Stimulated activated CD4-positive, alpha-beta T cell treated with anti-CD3 and anti-CD28 coated beads, Interleukin-12 subunit alpha, Interleukin-12 subunit beta, amount 100 ng/mL, for 24 hours (primary cell): ENCODE results near the gene SPRING1.
"Not testable (repeated sequence)": the region's sequence is repeated elsewhere in the genome, so short reads cannot be mapped to it uniquely, and the experiment has no call there.

Source experiments
- DNase-seq, 2 experiments: peaks; one replicate each; pipeline ENCODE4 v3.0.0-alpha.2; 2020; ENCODE audit warnings: low read depth in 2 of 2

The SPRING1 gene

DNA sequence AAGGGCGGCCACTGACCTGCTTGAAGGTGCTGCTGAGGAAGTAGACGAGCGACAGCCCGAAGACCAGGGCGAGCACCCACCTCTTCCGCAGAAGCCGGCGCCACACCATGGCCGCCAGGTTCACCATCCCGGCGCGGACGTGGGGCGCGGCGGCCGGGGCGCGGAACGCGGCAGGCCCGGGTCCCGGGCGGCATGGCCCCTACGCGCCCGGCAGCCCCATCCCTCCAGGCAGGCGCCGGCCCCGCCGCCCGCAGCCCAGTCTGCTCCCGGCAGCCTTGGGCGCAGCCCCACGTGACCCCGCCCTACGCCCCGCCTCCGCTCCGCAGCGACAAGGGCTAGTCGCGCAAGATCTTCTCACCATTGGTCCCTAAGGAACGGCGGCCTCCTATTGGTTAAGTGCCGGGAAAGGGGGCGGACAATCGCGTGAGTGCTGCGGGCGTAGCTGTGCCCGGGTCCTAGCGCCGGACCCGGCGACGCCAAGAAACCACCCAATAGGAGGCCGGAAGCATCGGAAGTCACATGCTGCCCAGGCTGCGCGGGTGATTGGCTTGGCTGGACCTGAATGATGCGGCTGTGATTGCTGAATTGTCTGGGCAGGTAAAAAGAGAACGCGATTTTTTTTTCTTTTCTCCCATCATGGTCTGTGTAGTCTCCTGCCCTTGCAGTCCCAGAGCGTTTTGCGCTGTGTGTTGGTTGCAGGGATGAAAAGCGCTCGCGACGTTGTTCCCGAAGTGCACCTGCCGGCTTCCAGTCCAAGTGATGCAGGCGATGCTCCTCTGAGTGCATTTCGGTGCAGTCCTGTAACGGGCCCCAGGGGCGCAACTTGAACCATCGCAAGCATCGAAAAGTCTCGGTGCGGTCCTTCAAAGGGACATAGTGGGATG, at the start of gene SPRING1, which contains the start of gene RNFT2:
TSS of gene SPRING1 (minus strand) at position 296 of the 884 bp plus-strand sequence. CDS start at position 127, 169 bp downstream.
TSS of gene RNFT2 (plus strand) at position 542 of the 884 bp plus-strand sequence. CDS start 2,183 bp downstream, outside the sequence.
- DNase-seq: peak; percentile 96 to 99

- DNase-seq: no peak
Measured at GRCh38 chr12:116784238-116784612, 46.4 kb upstream of the SPRING1 start.

- no peak for DNase-seq
Measured at GRCh38 chr12:116783525-116784237, 45.8 kb upstream of the SPRING1 start.

GRCh38 chr12:116780942-116781341, 43.1 kb upstream of the SPRING1 start:
- no peak for DNase-seq

- DNase-seq: no peak
Measured at GRCh38 chr12:116779597-116779996, 41.7 kb upstream of the SPRING1 start.

GRCh38 chr12:116777245-116777644, 39.4 kb upstream of the SPRING1 start:
- DNase-seq: no peak

DNA sequence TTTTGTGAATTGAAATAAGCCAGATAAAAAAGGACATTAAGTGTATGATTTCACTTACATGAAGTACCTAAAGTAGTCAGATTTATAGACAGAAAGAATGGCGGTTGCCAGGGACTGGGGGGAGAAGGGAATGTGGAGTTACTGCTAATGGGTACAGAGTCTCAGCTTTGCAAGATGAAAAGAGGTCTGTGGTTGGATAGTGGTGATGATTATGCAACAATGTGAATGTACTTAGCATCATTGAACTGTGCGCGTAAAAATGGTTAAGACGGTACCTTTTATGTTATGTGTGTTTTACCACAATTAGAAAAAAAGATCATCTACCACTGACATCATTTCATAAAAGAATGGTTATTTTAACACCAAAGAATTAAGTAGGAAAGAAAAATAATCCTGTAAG, 36.2 kb upstream of the SPRING1 start:
- DNase-seq: no peak

DNA sequence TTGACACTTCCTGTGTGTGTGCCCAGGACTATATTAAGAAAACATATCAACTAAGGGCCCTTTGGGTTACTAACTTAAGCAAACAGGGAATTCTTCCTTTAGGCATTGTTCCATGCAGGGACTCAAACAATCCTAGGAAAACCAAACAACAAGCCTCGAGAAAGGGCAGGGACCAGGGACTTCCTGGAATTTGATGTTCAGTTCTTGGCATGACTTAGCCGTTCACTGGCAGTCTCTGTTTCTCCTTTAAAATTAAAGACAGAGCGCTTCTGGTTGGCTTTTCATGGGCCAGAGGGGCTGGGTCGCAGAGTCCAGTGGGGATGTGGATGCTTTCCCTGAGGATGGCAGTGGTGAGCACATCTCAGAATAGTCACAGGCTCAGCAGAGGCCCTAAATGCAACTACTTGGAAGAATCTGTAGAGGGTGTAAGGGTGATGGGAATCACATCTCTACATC, 35.4 kb upstream of the SPRING1 start:
- no peak for DNase-seq

GRCh38 chr12:116771651-116772050, 33.8 kb upstream of the SPRING1 start:
- DNase-seq: no peak

DNA sequence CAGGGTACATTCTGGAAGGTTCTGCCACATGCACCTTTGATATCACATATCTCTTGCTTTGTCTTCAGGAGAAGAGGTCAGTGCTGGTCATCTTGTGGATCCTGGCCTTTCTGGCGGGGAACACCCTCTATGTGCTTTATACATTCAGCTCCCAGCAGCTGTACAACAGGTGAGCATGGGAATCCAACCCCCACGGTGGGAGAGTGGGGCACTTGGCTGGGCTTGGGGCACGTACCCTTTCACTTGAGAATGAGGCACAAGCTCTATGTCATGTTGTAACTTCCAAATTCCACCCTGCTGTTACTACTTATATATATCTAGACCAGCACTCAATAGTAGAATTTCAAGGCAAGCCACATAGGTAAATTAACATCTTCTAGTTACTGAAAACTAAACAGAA, 28.9 kb upstream of the SPRING1 start:
- no peak for DNase-seq

DNA sequence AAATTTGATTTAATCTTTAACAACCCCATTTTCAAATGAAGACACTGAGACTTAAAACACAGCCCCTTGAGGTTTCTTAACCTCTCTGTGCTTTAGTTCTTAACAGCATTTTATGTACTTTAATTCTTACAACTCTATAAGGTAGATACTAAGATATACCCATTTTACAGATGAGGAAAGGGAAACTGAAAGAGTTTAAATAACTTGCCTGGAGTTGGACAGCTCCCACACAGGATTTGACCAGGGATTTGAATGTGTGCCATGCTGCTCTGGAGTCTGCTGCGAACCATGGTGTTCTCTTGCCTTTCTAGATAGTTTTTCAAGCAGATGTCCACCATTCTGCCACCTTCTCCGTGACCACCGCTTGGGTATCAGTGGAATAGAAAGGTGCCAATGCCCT, 28.4 kb upstream of the SPRING1 start:
- no peak for DNase-seq

DNA sequence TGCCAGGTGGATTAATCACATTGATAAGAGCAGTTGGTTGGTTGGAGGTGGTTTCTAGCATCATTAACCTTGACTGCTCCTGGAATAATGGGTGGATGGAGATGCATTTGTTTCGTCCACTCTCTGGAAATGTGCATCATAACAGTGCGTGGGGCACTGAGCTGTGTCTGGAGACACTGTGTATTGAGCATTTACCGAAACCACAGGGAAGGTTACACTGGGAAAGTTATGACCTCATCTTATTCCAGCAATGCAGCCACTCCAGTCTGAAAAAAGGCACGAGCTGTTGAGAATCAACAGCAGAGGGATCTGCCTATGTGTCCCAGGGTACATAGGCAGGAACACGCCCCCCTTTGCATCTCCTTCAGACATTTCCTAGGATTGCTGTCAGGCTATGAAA, 27.4 kb upstream of the SPRING1 start:
- DNase-seq: no peak

DNA sequence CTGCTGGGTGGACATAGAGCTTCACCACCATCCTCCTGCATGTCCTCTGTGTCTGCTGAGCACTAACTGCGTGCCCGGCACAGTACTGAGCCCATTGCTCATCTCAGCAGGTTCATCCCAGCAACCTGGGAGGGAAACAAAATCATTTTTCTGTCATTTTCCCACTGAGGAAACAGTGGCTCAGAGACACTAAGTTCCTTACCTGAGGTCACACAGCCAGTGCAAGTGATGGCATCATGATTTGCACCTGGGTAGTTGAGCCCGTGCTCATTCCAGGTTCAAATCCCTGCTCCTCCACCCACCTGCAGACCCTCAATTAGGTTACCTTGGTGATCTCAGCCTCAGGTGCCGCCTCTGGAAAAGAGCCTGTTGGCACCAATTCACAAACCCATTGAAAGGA, 23.6 kb upstream of the SPRING1 start:
- no peak for DNase-seq

- no peak for DNase-seq
Measured at GRCh38 chr12:116760622-116761020, 22.8 kb upstream of the SPRING1 start.

- peak in 1 of 2 experiments; percentile 13 for DNase-seq
Measured at GRCh38 chr12:116759783-116760621, 22.1 kb upstream of the SPRING1 start.

DNA sequence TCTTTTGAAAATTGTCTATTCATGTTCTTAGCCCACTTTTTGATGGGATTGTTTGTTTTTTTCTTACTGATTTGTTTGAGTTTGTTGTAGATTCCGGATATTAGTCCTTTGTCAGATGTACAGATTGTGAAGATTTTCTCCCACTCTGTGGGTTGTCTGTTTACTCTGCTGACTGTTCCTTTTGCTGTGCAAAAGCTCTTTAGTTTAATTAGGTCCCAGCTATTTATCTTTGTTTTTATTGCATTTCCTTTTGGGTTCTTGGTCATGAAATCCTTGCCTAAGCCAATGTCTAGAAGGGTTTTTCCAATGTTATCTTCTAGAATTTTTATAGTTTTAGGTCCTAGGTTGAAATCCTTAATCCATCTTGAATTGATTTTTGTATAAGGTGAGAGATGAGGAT, 16.9 kb upstream of the SPRING1 start:
- DNase-seq: not testable (repeated sequence)

DNA sequence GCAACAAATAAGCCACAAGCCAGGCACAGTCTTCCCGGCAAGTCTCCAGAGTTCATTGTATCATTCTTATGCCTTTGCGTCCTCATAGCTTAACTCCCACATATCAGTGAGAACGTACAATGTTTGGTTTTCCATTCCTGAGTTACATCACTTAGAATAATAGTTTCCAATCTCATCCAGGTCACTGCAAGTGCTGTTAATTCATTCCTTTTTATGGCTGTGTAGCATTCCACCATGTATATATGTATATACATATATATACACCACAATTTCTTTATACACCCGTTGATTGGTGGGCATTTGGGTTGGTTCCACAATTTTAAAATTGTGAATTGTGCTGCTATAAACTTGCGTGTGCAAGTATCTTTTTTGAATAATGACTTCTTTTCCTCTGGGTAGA, 16.2 kb upstream of the SPRING1 start:
- not testable (repeated sequence) for DNase-seq

GRCh38 chr12:116750298-116750697, 12.4 kb upstream of the SPRING1 start:
- no peak for DNase-seq

- no peak for DNase-seq
Measured at GRCh38 chr12:116749884-116750283, 12.0 kb upstream of the SPRING1 start.

GRCh38 chr12:116745554-116745953, 7.7 kb upstream of the SPRING1 start:
- DNase-seq: no peak

- no peak for DNase-seq
Measured at GRCh38 chr12:116744766-116745165, 6.9 kb upstream of the SPRING1 start.

DNA sequence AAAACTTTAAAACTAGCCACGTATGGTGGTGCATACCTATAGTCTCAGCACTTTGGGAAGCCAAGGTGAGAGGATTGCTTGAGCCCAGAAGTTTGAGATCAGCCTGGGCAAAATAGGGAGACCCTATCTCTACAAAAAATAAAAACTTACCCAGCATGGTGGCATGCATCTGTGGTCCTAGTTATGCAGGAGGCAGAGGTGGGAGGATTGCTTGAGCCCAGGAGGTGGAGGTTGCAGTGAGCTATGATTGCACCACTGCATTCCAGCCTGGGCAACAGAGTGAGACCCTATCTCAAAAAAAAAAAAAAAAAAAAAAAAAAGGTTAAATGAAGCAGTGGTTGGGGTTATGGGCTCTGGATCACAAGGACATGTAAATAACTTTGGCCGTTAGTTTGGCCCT, 4.9 kb upstream of the SPRING1 start:
- DNase-seq: not testable (repeated sequence)
